ENCODE measurements around the gene CCDC177.

DNA sequence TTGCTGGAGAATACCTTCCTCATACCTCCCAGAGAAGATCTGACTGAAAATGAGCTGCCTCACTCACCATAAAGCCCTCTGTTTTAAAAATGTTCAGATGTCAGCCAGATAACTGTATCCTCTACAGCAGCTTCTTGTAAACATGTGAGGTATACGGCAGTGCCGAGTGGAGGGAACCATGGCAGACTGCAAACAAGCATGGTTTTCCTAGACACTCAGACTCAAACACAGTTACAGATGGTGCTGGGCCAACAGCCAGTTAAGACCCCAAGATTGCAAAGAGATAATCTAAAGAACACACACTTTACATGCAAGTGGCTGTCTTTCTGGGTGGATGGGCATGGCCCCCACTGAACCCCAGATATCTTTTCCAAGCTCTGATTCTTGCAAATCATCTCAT lies 16.6 kb upstream of the CCDC177 start:
- TF ChIP-seq, protein P1, sequence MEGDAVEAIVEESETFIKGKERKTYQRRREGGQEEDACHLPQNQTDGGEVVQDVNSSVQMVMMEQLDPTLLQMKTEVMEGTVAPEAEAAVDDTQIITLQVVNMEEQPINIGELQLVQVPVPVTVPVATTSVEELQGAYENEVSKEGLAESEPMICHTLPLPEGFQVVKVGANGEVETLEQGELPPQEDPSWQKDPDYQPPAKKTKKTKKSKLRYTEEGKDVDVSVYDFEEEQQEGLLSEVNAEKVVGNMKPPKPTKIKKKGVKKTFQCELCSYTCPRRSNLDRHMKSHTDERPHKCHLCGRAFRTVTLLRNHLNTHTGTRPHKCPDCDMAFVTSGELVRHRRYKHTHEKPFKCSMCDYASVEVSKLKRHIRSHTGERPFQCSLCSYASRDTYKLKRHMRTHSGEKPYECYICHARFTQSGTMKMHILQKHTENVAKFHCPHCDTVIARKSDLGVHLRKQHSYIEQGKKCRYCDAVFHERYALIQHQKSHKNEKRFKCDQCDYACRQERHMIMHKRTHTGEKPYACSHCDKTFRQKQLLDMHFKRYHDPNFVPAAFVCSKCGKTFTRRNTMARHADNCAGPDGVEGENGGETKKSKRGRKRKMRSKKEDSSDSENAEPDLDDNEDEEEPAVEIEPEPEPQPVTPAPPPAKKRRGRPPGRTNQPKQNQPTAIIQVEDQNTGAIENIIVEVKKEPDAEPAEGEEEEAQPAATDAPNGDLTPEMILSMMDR (IDR thresholded peaks at IDR 0.05) = no peak
- no peak for TF ChIP-seq POLR2A (IDR thresholded peaks at IDR 0.05)

All from thyroid gland (tissue), 4 donors.